Measurements from ENCODE around the gene TMEM50B.
A peak's percentile ranks its signal among the peaks of the same experiment; 100 is the strongest.
"Not testable (repeated sequence)": the region's sequence is repeated elsewhere in the genome, so short reads cannot be mapped to it uniquely, and the experiment has no call there.

Gene TMEM50B

GRCh38 chr21:33479679-33480480 is at the start of gene TMEM50B:
TMEM50B (minus strand) TSS chr21:33479974; CDS start chr21:33468885, 11,089 bp downstream.
- peak; percentile 94 for DNase-seq

DNA sequence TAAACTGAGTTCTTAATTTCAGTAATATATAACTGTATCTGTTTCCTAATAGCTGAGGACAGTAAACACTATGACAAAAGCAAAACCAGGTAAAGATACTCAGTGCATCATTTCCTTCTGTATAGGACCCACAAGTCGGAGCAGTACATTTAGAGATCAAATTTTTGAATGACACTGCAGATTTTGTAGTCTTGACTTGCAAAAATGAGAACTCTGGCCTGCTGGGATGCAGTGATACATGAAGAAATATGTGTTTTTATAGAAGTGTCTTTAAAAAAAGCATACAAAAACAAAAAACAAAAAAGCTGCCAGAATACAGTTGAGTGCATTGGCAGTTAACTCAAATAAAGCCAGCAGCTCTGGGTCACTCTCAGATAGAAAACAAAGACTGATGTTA is 43.2 kb upstream of the TMEM50B start:
- DNase-seq = no peak

DNA sequence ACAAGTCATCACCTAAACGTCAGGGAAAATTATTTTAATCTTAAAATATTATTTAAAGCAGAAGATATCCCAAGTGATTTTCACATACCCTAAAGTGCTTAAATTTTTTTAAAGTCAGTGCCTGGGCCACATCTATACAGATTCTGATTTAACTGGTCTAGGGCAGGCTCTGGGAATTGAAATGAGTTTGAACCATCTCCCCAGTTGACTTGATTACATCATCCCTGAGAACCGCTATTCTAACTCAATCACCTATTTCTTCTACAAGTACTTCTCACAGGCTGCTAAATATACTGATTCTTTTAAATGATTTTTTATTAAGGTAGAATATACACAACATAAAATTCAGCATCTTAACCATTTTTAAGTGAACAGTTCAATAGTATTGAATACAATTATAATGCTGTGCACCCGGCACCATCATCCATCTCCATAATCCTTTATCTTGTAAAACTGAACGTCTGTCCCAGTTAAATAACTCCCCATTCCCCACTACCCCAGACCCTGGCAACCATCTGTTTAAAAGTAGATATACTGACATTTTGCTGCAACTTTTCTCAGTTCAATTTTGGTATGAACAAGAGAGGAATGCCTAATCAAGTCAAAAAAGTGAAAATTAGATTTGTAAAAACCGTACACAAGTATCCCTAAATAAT is 42.7 kb upstream of the TMEM50B start:
- DNase-seq = no peak

DNA sequence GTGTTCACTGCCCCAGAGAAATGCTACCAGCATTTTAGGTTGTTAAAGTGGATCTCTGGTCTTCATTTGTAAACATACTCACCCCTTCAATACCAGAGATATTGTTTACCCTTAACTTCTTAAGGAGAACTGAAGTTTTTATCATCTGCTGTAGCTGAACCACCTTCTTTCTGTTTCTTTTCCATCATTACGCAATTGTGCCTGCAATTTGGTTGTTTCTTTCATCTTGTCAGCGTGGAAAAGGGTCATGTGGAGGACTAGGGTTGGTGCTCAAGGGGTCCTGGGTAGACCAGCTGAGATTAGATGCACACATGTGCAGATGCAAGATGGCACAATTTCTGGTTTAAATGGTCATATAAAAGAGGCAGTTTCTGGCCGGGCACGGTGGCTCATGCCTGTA is 39.1 kb upstream of the TMEM50B start:
- DNase-seq = no peak

DNA sequence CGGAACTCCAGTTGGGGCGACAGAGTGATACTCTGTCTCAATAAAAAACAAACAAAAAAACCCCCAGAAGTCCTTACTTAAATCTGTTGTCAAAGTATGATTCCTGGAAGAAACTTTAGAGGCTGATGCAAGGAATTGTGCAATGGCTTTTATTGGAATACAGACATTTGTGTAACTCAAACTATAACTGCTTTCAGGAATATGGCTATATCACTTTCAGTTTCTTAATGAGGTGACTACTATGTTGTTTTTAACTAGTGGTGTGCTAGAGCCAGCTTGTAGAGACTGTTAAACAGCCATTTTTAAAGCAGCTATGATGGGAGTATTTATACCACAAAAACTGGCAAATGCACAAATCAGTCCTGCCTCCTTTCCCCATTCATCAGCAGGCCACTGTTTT is 34.5 kb upstream of the TMEM50B start:
- no peak for DNase-seq

- DNase-seq = no peak
These were observed 32.7 kb upstream of the TMEM50B start for GRCh38 chr21:33512481-33512880.

GRCh38 chr21:33511639-33512038 is 31.9 kb upstream of the TMEM50B start:
- no peak for DNase-seq

DNA sequence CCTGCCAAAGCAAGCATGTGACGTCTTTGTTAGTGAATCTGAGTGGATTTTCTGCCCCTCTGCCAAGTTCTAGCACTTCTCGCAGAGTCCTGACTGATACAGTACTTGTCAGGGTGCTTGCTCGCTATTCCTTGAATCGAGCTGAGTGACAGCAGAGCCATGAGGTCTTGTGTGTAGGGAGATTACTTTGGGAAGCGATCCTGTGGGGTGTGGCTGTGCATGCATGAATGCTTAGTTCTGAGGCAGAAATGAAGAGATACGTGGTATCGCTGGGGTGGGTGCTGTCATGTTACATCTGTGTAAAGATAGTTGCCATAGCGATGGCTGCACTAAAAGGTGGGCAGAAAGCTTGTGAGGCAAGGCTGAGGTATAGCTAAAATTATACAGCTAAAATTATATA is 31.1 kb upstream of the TMEM50B start:
- no peak for DNase-seq

GRCh38 chr21:33507003-33507402 is 27.2 kb upstream of the TMEM50B start:
- DNase-seq = not testable (repeated sequence)

- no peak for DNase-seq
These were observed 26.1 kb upstream of the TMEM50B start for GRCh38 chr21:33505833-33506232.

DNA sequence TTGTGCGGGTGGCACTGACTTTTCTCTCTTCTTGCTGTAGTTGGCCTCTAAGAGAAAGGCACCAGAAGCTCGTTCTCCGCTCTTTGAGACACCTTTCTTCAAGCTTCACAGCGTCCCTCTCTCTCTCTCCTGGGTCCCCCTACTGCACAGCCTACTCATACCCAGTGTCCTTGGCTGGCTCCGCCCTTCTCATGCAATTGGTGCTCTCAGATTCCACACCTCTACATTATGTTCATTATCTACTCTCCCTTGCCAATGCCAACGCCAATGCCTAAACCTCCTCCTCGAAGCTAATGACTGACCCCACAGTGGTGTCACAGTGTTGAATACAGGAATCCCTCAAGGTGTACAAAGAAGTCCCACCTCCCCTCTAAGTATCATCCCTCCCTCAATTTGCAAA is 16.6 kb upstream of the TMEM50B start:
- no peak for DNase-seq

GRCh38 chr21:33495743-33496142 is 16.0 kb upstream of the TMEM50B start:
- DNase-seq = no peak

- no peak for DNase-seq
These were observed 14.0 kb upstream of the TMEM50B start for GRCh38 chr21:33493756-33494155.

DNA sequence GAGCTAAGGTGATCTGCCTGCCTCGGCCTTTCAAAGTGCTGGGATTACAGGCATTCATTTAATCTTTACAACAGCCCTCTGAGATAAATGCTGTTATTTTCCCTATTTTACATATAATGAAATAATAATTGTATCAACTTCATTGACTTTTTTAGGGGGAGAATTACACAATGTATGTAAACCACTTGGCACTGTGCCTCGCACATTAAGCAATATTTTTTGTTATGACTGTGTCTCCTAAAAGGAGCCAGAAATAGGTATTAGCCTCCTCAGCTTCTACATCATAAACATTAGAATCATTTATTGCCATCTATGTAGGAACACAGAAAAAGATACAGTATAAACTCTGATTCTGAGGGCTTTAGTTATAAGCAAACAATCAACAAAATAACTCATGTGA is 12.8 kb upstream of the TMEM50B start:
- DNase-seq = no peak

- DNase-seq = peak; percentile 97
These were observed 11.8 kb upstream of the TMEM50B start, which contains the start of gene DNAJC28 for GRCh38 chr21:33491373-33492102. DNAJC28 (minus strand) TSS chr21:33491716; CDS start chr21:33489393, 2,323 bp downstream.

- no peak for DNase-seq
These were observed 11.2 kb upstream of the TMEM50B start for GRCh38 chr21:33490991-33491372.

DNA sequence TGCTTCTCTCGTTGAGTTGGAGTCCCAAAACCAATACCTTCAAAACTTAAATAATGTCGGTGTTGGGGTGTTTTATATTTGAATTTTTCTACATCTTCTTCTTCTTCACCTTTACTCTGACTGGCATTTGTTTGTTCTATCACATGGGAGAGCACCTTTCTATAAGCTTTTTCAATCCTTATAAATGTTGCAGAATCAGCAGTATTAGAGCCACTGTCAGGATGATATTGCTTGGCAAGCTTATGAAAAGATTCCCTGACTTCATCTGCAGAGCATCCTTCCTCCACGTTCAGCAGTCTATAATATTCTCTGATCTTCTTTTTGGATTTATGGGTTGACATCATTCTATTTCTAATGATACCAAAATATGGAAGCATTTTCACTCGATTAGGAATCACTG is 9.2 kb upstream of the TMEM50B start:
- DNase-seq = no peak

- no peak for DNase-seq
These were observed 8.2 kb upstream of the TMEM50B start for GRCh38 chr21:33487996-33488395.

GRCh38 chr21:33481314-33481943 is 1.7 kb upstream of the TMEM50B start:
- no peak for DNase-seq

GRCh38 chr21:33480481-33481103 is 818 bp upstream of the TMEM50B start:
- no peak for DNase-seq

GRCh38 chr21:33478935-33479678 is 667 bp downstream of the TMEM50B start:
- peak; percentile 17 for DNase-seq

DNA sequence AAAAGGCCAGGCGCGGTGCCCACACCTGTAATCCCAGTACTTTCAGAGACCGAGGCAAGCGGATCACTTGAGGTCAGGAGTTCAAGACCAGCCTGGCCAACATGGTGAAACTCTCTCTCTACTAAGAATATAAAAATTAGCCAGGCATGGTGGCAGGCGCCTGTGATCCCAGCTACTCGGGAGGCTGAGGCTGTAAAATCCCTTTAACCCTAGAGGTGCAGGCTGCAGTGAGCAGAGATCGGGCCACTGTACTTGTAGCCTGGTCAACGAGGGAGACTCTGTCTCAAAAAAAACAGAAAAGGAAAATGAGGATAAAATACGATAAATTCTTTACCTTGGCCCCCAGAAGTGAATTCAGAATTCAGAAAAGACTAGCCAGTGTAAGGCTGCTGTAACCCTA is 1.6 kb downstream of the TMEM50B start:
- no peak for DNase-seq

All from activated T-cell treated with anti-CD3 and anti-CD28 coated beads for 4 hours (primary cell).